Thyroid gland (tissue), 4 donors: ENCODE data around the gene TMED5.

Experiments used
- POLR2A ChIP-seq, 2 donors: fragments of 450-650 bp; IDR thresholded peaks; one replicate each; pipeline ENCODE4 v1.6.1; 2017; ENCODE audit warnings: antibody characterized with exemption in 2 of 2, mild to moderate bottlenecking in 2 of 2, moderate library complexity in 1 of 2
- TF ChIP-seq, protein P1 (sequence below), 6 experiments: fragments of 200-600 bp in 3 of 6; fragments of 450-650 bp in 3 of 6; sonication (generic) in 3 of 6; IDR thresholded peaks; one replicate each; pipeline ENCODE4 v1.5.1; 2016 to 2019; ENCODE audit warnings: antibody characterized with exemption in 6 of 6, mild to moderate bottlenecking in 2 of 6, inconsistent platforms in 1 of 6, moderate library complexity in 1 of 6

DNA sequence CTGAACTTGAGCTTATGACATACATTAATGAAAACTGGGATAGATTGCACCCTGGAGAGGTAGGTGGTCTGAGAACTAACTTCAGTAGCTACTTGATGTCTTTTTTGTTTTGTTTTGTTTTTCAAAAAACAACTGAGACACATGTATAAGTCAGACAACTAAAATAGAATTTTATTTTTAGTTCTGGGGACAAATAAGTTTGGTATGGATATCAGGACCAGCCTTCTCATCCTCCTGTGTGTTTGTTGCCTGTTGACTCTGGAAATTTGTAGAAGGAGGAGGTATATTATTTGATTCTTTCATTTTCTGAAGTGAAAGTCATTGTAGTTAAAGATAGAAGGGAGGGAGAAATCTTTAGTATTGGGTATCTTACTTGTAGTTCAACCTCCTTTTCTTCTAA, 59.6 kb downstream of the TMED5 start:
- TF ChIP-seq POLR2A (IDR thresholded peaks at IDR 0.05) = no peak
- TF ChIP-seq, protein P1, sequence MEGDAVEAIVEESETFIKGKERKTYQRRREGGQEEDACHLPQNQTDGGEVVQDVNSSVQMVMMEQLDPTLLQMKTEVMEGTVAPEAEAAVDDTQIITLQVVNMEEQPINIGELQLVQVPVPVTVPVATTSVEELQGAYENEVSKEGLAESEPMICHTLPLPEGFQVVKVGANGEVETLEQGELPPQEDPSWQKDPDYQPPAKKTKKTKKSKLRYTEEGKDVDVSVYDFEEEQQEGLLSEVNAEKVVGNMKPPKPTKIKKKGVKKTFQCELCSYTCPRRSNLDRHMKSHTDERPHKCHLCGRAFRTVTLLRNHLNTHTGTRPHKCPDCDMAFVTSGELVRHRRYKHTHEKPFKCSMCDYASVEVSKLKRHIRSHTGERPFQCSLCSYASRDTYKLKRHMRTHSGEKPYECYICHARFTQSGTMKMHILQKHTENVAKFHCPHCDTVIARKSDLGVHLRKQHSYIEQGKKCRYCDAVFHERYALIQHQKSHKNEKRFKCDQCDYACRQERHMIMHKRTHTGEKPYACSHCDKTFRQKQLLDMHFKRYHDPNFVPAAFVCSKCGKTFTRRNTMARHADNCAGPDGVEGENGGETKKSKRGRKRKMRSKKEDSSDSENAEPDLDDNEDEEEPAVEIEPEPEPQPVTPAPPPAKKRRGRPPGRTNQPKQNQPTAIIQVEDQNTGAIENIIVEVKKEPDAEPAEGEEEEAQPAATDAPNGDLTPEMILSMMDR (IDR thresholded peaks at IDR 0.05) = no peak
